Activated CD4-positive, alpha-beta T cell treated with anti-CD3 and anti-CD28 coated beads, Interleukin-2, Interleukin-6, amounts not matched to agents 100 ng/mL and 50 ng/mL, durations not matched to agents 16 hours and 8 hours (primary cell): ENCODE measurements around the gene CSN3.

ENCODE experiments used
- DNase-seq: peaks from one replicate; pipeline ENCODE4 v3.0.0-alpha.2; 2020

CSN3 gene

DNA sequence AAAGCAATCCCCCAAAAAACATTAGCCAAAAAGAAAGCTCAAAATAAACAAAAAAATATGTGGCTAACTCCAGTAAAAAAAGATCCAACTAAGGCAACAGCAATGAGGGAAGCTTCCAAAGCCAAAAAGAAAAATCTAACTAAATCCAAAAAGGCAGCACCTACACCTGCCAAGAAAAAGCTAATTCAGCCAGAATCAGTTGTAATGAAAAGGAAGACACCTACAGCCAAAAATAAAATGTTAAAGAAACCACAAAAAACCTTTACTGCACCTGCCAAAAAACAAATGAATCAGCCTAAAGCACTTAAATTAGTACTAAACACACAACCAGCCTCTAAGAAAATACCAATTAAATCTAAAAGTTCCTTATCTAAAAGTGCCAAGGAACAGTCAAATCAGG is 55.2 kb downstream of the CSN3 start:
- no peak for DNase-seq

GRCh38 chr4:70298051-70298450 is 55.7 kb downstream of the CSN3 start:
- no peak for DNase-seq

DNA sequence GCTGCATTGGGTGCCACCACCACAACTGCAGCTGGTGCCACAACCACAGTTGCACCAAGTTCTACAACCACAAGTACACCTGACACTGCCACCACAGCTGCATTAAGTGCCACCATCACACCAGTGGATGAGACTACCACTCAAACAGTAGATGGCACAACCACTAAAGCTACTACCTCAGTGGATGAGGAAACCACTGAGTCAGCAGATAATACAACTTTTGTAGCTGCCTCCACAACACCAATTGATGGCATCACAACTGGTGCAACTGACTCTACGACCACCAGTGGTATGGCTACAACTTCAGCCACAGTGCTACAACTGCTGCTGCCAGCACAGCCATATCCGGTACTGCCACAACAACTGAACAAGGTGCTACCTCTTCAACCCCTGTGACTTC is 57.2 kb downstream of the CSN3 start:
- no peak for DNase-seq

GRCh38 chr4:70300215-70300614 is 57.8 kb downstream of the CSN3 start:
- no peak for DNase-seq
